ENCODE measurements around the gene AGPAT4. TPM values are rescaled to one million over a fixed set of nuclear protein-coding genes. Genes with fewer than 3 reads are reported as not detected.

AGPAT4 gene
- total and polyA plus RNA-seq, 2 of the 4 experiments (the other 2 are of a cell fraction): 3.6 to 3.8 TPM

GRCh38 chr6:161303628-161304340, 29.9 kb upstream of the AGPAT4 start:
- Histone ChIP-seq H3K4me2 (ENCODE audit: low read depth, low read length) (no peak overlapping the region), H2AFZ (replicated peaks; ENCODE audit: low read length, poor library complexity) (peak overlapping the region; percentile 72), H3K79me1 (ENCODE audit: low read depth in 1 of 2, low read length in 2 of 2) (no peaks in the 10 kb centered on the region), H2AK5ac (ENCODE audit: low read depth, low read length) (no peak overlapping the region), H3K18ac (ENCODE audit: low read depth, low read length) (no peak overlapping the region), H4K20me1 (ENCODE audit: insufficient read depth, low read length) (no peaks in the 10 kb centered on the region), H3K9me3 (ENCODE audit: control insufficient read depth, insufficient read depth, low read length) (no peaks in the 10 kb centered on the region), H4K5ac (ENCODE audit: low read depth, low read length) (no peak overlapping the region), H4K91ac (ENCODE audit: insufficient read depth, low read depth, low read length) (no peak overlapping the region), H3K27ac (ENCODE audit: insufficient read depth, low read length) (no peak overlapping the region), H3K4me3 (ENCODE audit: insufficient read depth, low read depth, low read length) (no peak overlapping the region), H2BK5ac (ENCODE audit: low read depth, low read length, poor library complexity, severe bottlenecking) (no peak overlapping the region), H2BK120ac (ENCODE audit: low read depth, low read length) (no peak overlapping the region), H3K14ac (replicated peaks; ENCODE audit: low read depth, low read length) (no peak overlapping the region), H3K56ac (ENCODE audit: extremely low read depth, insufficient read depth, low read length) (no peak overlapping the region), H2BK20ac (ENCODE audit: low read depth, low read length) (no peak overlapping the region; the same call in 1 of the 2 replicates), H3K23ac (ENCODE audit: low read depth, low read length) (no peak overlapping the region), H4K8ac (ENCODE audit: low read depth in 2 of 2, low read length in 2 of 2) (no peak overlapping the region), H3K4me1 (ENCODE audit: control insufficient read depth, insufficient read depth, low read length) (peaks cover 4% of the 10 kb centered on the region), H2AK9ac (replicated peaks; ENCODE audit: low read depth, low read length, poor library complexity) (peak overlapping the region; percentile 88), H3K36me3 (ENCODE audit: control insufficient read depth, insufficient read depth, low read length) (no peaks in the 10 kb centered on the region), H3K4ac (ENCODE audit: low read depth, low read length) (no peak overlapping the region), H3K9me1 (ENCODE audit: insufficient read depth, low read length) (no peaks in the 10 kb centered on the region), H3K9ac (ENCODE audit: low read depth, low read length) (no peak overlapping the region), H2BK15ac (ENCODE audit: low read depth, low read length) (no peak overlapping the region), H3K27me3 (ENCODE audit: control insufficient read depth, insufficient read depth, low read length) (no peaks in the 10 kb centered on the region)
- no TSS peak for BruUV-seq (replicated peaks)
- ChIA-PET CTCF (interaction anchor here (0.6 kb wide), 1 partner anchor 9 kb away, joined by 3 read pairs; no protein-coding TSS in a partner anchor), POLR2A (ENCODE audit: unreplicated experiment) (no interaction called here)
- in situ Hi-C loops (cut with MboI; ENCODE audit: low sequenced_read_pairs) (no loop called here), intact Hi-C loops (cut with micrococcal nuclease) (no loop called here), dilution Hi-C loops (cut with HindIII; ENCODE audit: low sequenced_read_pairs, unreplicated experiment) (no loop called here)
- ATAC-seq (ENCODE audit: low read depth) (peak; percentile 64; the same call in 1 of the 2 replicates), DNase-seq (peak; percentile 55)
- TF ChIP-seq MAFK (IDR thresholded peaks at IDR 0.05; ENCODE audit: low read depth, low read length) (no peak), RFX5 (IDR thresholded peaks at IDR 0.05; ENCODE audit: low read depth, low read length) (no peak), MAZ (IDR thresholded peaks at IDR 0.05; ENCODE audit: borderline replicate concordance, low read depth, low read length) (no peak), POLR2A (IDR thresholded peaks at IDR 0.05; ENCODE audit: low read depth, low read length) (no peak), CTCF (conservative IDR thresholded peaks at IDR 0.05; ENCODE audit: low read depth, low read length) (no peak), CHD1 (IDR thresholded peaks at IDR 0.05; ENCODE audit: low read depth, low read length) (no peak), SMC3 (IDR thresholded peaks at IDR 0.05; ENCODE audit: low read depth, low read length) (no peak), RCOR1 (IDR thresholded peaks at IDR 0.05; ENCODE audit: insufficient replicate concordance, low read length) (no peak), BHLHE40 (IDR thresholded peaks at IDR 0.05; ENCODE audit: low read depth, low read length) (no peak), RAD21 (IDR thresholded peaks at IDR 0.05; ENCODE audit: low read length) (no peak), NFE2L2 (IDR thresholded peaks at IDR 0.05; ENCODE audit: low read depth, low read length) (no peak), USF2 (IDR thresholded peaks at IDR 0.05; ENCODE audit: low read depth, low read length) (no peak)
- 97% methylated on average over 6 of the region's 16 CpGs; no CpG with 5 or more reads in 1 of the 2 experiments for WGBS, 2 experiments (ENCODE audit: extremely low coverage in 2 of 2, insufficient read length in 1 of 2)
